ENCODE results near the gene MPEG1. TPM values are rescaled to one million over a fixed set of nuclear protein-coding genes. Genes with fewer than 3 reads are reported as not detected.

MPEG1 gene
- total and polyA plus RNA-seq, 7 donors = 0.82 to 6.1 (median 3.8) TPM

DNA sequence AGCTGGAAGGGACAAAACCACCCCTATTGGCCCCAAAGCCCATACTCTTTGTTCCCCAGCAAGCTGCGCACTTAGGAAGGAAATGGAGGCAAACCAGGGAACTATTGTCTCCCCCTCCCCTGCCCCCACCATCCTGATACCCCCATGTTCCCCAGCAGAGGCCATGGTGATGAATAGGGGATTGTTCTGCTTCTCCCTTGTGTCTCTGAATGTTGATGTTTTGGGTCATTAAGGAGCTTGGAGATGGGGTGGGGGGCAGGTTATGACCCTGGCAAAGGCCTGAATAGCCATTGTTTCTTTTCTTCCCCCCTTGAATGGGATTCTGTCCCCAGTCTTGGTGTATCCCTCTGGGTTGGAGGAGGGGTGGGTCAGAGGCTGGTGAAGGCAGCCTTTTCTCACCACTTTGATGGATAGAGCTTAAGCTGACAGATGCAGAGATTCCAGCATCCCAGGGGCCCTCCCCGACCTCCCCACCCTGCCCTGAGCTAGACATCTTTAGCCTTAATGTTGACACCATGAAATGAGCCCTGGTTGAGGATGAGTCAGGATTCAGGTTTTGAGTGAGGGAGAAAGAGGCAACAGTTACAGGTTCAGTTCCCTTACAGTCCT lies 32.5 kb downstream of the MPEG1 start:
- H3K36me3 ChIP-seq (ENCODE audit: insufficient read depth in 1 of 2, low read depth in 1 of 2) = no peaks in the 10 kb centered on the region
- H3K27me3 ChIP-seq (ENCODE audit: insufficient read depth in 3 of 3, low read length in 2 of 3) = no peaks in the 10 kb centered on the region
- H3K27ac ChIP-seq = no peak overlapping the region
- intact Hi-C loops (cut with DNase I) = no loop called here
- 72 to 84% (median 76%) methylated on average over 2 of the region's 2 CpGs for WGBS, 3 donors
- no peak overlapping the region for H3K4me3 ChIP-seq
- DNase-seq = no peak
- no peaks in the 10 kb centered on the region for H3K9me3 ChIP-seq
- H3K4me1 ChIP-seq = no peaks in the 10 kb centered on the region
- ATAC-seq = no peak
- TF ChIP-seq, protein P1, sequence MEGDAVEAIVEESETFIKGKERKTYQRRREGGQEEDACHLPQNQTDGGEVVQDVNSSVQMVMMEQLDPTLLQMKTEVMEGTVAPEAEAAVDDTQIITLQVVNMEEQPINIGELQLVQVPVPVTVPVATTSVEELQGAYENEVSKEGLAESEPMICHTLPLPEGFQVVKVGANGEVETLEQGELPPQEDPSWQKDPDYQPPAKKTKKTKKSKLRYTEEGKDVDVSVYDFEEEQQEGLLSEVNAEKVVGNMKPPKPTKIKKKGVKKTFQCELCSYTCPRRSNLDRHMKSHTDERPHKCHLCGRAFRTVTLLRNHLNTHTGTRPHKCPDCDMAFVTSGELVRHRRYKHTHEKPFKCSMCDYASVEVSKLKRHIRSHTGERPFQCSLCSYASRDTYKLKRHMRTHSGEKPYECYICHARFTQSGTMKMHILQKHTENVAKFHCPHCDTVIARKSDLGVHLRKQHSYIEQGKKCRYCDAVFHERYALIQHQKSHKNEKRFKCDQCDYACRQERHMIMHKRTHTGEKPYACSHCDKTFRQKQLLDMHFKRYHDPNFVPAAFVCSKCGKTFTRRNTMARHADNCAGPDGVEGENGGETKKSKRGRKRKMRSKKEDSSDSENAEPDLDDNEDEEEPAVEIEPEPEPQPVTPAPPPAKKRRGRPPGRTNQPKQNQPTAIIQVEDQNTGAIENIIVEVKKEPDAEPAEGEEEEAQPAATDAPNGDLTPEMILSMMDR (IDR thresholded peaks at IDR 0.05) = no peak

DNA sequence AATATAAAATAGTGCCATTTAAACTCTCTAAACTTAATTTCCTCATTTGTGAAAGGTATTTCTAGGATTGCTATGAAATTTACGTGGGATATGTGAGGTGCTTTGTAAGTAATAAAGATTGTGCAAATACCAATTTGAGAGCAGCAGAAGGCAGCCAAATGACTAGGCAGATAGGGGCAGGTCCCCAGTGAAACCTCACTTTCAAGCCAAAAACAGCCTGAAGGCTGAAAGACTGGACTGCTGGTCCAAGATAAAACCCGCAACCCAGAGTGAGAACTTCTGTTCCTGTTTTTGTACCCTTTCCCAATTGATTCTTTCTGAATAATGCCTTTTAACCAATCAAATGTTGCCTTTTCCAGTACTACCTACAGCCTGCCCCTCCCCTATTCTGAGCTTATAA lies 33.6 kb downstream of the MPEG1 start:
- DNase-seq = no peak
- Histone ChIP-seq H3K27ac (no peak overlapping the region), H3K9me3 (no peaks in the 10 kb centered on the region), H3K27me3 (ENCODE audit: insufficient read depth in 3 of 3, low read length in 2 of 3) (peaks cover 0 to 6% (median 0%) of the 10 kb centered on the region in 3 donors), H3K4me1 (no peaks in the 10 kb centered on the region), H3K36me3 (ENCODE audit: insufficient read depth in 1 of 2, low read depth in 1 of 2) (no peaks in the 10 kb centered on the region), H3K4me3 (no peak overlapping the region)
- intact Hi-C loops (cut with DNase I) = loop anchor here in 1 of 2 donors (10.0 kb wide), 2 partner anchors 246 to 496 kb away; partner anchors contain the start of gene OR5A2
- TF ChIP-seq, protein P1 (IDR thresholded peaks at IDR 0.05) = no peak
- 79 to 93% (median 82%) methylated on average over 2 of the region's 2 CpGs for WGBS, 3 donors
- ATAC-seq = no peak

DNA sequence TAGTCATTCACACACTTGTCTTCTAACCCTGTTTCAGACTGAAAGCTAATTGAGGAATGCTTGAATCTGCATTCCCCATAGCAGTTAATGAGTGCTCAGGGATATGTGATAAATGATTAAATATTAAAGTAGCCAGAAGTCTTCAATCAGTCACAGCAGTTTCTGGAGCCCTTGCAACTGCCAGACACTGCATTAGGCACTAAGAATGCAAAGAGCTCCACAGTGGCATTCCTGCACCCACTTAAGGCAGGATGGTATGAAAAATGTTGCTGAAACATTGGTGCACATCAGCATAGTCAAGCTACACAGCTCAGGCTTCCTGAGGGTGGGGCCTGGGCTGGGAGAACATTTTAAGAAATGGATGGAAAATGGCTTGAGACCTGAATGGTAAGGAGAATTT lies 34.3 kb downstream of the MPEG1 start:
- H3K9me3 ChIP-seq = no peaks in the 10 kb centered on the region
- no peak for DNase-seq
- ATAC-seq = no peak
- no peak overlapping the region for H3K27ac ChIP-seq
- H3K27me3 ChIP-seq (ENCODE audit: insufficient read depth in 3 of 3, low read length in 2 of 3) = peaks cover 0 to 13% (median 2%) of the 10 kb centered on the region in 3 donors
- intact Hi-C loops (cut with DNase I) = loop anchor here in 1 of 2 donors (10.0 kb wide), 2 partner anchors 246 to 496 kb away; partner anchors contain the start of gene OR5A2
- TF ChIP-seq, protein P1 (IDR thresholded peaks at IDR 0.05) = no peak
- H3K4me1 ChIP-seq = no peaks in the 10 kb centered on the region
- H3K36me3 ChIP-seq (ENCODE audit: insufficient read depth in 1 of 2, low read depth in 1 of 2) = no peaks in the 10 kb centered on the region
- H3K4me3 ChIP-seq = no peak overlapping the region

DNA sequence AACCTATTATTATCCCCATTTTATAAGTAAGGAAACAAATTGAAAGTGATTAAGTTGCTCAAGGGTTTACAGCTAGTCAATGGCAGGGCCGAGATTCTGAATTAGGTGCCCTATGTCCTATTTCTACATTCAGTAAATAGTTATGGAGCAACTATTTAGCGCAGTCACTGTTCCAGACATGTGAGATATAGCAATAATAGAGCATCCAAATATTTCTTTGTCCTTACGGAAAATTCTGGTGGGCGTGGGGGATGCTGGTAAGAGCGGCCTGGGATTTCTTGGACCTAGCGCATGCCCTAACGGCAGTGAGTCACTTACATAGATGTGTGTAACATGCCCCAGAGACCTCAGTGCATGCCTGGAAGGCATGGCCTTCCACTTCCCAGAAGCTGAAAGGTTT lies 36.4 kb downstream of the MPEG1 start:
- 67 to 81% (median 75%) methylated on average over 7 of the region's 7 CpGs for WGBS, 3 donors
- Histone ChIP-seq H3K9me3 (no peaks in the 10 kb centered on the region), H3K27ac (no peak overlapping the region), H3K4me1 (no peaks in the 10 kb centered on the region), H3K36me3 (ENCODE audit: insufficient read depth in 1 of 2, low read depth in 1 of 2) (no peaks in the 10 kb centered on the region), H3K4me3 (no peak overlapping the region), H3K27me3 (ENCODE audit: insufficient read depth in 3 of 3, low read length in 2 of 3) (peaks cover 0 to 27% (median 4%) of the 10 kb centered on the region in 3 donors)
- ATAC-seq (no peak), DNase-seq (no peak)
- intact Hi-C loops (cut with DNase I) = loop anchor here in 1 of 2 donors (10.0 kb wide), 2 partner anchors 248 to 498 kb away; partner anchors contain the start of gene OR5A2
- TF ChIP-seq, protein P1 (IDR thresholded peaks at IDR 0.05) = no peak

Data from psoas muscle (tissue), 8 donors.